Measurements from ENCODE around the gene ZNF318.
"Not testable (repeated sequence)": the region's sequence is repeated elsewhere in the genome, so short reads cannot be mapped to it uniquely, and the experiment has no call there.

Gene ZNF318, protein sequence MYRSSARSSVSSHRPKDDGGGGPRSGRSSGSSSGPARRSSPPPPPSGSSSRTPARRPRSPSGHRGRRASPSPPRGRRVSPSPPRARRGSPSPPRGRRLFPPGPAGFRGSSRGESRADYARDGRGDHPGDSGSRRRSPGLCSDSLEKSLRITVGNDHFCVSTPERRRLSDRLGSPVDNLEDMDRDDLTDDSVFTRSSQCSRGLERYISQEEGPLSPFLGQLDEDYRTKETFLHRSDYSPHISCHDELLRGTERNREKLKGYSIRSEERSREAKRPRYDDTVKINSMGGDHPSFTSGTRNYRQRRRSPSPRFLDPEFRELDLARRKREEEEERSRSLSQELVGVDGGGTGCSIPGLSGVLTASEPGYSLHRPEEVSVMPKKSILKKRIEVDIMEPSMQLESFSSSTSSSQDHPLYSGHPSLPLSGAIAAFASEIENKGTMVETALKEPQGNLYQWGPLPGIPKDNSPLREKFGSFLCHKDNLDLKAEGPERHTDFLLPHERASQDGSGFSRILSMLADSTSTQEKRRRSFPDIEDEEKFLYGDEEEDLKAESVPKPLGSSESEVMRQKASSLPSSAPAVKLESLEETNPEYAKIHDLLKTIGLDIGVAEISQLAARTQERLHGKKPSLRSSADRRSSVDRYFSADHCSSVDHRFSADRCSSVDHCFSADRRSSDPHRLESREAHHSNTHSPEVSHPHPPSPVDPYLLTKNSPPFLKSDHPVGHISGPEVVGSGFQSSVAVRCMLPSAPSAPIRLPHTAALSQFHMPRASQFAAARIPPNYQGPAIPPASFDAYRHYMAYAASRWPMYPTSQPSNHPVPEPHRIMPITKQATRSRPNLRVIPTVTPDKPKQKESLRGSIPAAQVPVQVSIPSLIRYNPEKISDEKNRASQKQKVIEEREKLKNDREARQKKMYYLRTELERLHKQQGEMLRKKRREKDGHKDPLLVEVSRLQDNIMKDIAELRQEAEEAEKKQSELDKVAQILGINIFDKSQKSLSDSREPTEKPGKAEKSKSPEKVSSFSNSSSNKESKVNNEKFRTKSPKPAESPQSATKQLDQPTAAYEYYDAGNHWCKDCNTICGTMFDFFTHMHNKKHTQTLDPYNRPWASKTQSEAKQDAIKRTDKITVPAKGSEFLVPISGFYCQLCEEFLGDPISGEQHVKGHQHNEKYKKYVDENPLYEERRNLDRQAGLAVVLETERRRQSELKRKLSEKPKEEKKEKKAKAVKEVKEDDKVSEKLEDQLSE (N-terminal part only)

DNA sequence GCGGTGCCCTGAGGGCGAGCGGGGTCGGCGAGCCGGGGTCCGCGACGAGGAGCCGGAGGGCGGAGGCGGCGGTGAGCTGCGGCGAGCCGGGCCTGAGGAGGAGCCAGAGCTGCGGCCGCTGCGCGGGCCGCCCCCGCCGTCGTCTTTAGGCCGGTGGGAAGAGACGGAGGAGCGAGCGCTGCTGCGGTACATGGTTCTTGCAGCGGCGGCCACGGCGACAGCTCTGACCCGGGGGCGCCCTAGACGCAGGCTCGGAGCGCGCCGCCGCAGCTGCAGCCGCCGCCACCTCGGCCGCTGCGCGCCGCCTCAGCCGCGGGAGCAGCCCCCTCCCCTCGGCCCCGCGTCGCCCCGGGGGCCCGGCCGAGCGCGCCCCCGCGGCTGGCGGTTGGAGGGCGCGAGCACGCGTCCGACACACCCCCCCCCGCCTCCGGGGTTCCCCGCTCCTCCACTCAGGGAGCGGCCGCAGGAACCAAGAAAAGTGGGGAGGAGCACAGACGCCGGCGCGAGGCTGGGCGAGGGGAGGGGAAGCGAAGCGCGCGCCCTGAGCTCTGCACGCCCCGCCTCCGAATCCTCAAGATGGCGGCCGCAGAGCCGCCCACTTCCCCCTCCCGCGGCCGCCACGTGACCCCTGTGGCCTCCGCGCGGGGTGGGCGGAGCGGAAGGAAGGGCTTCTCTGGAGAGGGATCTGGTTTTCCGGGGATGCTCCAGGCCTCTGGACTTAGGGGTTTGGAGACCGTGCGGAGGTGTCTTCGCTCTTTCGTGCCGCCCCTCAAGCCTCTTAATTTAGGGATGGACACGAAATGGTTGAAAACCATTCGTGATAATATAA is at the start of gene ZNF318:
Gene ZNF318, minus strand, starts transcription at position 474 of the 829 bp plus-strand sequence. Its CDS starts 282 bp downstream, at position 192.
- peak; percentile 96 for DNase-seq

DNA sequence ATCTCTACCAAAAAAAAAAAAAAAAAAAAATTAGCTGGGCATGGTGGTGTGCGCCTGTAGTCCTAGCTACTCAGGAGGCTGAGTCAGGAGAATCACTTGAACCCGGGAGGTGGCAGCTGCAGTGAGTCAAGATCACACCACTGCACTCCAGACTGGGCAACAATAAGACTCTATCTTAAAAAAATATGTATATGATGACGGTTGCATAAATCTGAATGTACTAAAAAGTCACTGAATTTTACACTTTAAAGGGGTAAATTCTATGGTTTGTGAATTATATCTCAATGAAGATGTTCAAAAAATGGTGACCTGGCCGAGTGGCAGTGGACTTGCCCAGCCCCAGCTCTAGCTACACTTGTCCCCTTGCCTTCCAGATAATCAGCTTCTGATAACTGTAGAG is 47.5 kb upstream of the ZNF318 start:
- no peak for DNase-seq

DNA sequence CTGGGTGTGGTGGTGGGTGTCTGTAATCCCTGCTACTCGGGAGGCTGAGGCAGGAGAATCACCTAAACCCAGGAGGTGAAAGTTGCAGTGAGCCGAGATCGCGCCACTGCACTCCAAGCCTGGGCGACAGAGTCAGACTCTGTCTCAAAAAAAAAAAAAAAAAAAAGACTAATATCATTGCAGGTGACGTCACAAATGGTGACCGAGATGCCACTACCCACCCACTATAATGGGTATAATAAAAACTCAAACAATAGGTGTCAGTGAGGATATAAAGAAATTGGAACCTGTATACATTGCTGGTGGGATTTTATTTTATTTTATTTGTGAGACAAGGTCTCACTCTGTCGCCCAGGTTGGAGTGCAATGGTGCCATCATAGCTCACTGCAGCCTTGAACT is 45.8 kb upstream of the ZNF318 start:
- not testable (repeated sequence) for DNase-seq

DNA sequence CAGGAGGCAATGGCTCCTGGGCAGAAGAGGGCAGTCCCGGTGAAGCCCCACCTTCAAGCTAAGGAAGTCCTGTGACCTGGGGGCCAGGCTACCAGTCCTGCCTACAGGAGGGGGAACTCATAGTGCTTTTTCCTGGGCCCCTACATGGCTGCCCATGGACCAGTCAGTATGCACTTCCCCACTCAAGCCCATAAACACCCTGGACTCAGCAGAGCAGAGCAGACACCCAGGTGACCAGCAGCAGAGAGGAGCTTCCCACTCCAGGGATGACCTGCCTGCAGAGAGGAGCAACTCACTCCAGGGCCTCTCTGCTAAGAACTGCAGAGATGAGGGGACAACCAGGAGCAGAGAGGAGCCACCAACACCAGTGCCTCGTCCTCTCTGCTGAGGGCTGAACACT is 43.6 kb upstream of the ZNF318 start:
- no peak for DNase-seq

DNA sequence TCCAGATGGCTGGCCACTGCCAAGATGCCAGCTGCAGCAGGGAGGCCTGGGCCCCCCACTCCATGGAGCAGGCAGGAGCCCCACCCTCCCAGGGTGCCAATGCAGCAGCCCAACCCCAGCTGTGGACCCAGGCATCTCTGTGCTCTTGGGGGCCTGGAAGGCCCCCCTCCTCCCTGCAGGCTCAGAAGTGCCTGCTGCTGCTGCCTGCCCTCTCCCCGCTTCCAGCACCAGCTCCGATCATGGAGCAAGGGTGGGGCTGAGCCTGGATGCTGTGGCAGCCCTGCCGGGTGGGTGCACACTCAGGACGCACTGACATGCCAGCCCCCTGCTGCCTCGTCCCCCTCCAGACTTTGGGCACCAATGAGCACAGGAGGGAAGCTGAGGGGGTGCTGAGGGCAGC is 43.1 kb upstream of the ZNF318 start:
- DNase-seq = no peak

DNA sequence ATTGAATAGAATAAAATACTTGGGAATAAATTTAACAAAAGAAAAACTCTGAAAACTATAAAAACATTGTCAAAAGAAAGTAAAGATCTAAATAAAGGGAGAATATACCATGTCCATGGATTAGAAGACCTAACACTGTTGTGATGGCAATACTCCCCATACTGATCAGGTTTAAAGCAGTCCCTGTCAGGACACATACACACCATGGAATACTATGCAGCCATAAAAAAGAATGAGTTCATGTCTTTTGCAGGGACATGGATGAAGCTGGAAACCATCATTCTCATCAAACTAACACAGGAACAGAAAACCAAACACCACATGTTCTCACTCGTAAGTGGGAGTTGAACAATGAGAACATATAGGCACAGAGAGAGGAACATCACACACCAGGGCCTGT is 41.3 kb upstream of the ZNF318 start:
- not testable (repeated sequence) for DNase-seq

DNA sequence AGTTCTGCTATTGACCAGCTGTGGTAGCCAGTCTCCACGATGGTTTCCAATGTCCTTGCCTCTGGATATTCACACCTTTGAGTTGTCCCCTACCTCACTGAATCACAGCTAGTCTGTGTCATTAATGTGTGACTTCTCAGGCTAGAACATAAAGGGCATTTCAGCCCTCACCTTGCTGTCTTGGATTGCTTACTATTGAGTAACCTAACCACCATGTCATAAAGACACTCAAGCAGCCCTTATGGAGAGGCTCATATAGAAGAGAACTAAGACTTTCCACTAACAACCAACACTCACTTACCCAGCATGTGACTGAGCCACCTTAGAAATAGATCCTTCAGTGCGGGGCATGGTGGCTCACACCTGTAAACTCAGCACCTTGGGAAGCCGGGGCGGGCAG is 38.8 kb upstream of the ZNF318 start:
- no peak for DNase-seq

DNA sequence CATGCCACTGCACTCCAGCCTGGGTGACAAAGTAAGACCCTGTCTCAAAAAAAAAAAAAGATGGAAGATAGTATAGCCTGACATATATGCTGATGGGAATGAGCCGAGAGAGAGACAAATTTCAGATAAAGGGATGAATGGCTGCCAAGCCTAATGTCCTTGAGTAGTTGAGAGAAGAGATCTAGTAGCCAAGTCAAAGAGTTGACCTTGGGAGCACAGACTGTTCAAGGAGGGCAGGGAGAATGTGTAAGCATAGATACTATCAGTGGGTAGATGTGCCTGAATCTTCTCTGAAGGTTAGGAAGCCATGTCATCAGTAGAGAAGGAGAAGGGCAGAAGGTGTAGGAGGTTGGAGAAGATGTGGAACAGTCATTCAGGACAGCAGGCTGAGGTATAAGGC is 37.8 kb upstream of the ZNF318 start:
- no peak for DNase-seq

DNA sequence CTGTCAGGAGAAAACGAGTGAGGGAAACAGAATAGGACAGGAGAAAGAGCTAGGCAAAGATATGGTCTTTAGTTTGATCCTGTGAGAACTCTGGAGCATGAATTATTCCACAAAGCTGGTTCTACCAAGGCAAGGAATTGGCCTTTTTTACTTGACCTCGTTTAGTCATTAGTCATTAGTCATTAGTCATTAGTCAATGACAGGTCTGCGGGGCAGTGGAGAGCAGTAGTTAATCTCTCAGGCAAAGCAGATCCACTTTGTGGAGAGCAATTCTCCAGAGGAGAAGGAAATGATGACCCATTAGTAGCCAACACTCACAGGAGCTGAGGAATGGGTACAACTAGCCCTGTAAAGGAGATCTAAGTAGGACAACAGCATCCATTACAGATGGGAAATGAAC is 35.9 kb upstream of the ZNF318 start:
- DNase-seq = no peak

DNA sequence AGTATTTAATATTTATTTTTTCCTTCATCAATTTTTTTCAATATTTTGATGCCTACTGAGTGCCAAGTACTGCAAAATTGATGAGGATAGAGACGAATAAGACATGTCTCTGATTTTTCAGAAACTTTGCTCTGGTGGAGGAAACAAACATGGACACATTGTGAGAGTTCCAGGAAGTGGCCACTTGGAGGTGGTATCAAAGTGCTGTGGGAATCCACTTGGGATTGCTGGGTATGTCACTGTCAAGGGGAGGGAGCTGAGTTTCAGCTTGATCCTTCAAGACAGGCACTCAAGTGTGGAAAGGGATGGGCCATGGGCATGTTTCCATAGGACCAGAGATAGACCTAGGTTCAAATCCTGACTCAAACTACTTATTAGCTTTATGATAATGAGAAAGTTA is 33.4 kb upstream of the ZNF318 start:
- no peak for DNase-seq

DNA sequence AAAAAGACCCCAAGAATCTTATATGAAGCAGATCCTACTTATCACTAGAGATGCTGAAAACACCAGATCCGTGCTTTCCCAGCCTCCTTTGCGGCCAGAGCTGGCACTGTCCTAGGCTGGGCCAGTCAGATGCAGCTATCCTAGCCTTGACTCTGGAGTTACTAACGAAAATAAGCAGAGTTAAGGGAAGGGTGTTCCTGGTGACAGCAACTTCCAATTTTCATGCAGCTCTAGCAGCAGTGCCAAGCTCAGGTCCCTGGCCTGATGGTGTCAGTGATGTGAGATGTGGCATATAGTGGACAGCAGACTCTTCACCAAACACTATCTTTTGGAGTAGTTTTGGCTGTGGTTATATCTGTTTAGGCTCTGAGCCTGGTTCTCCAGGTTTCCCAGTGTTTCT is 32.3 kb upstream of the ZNF318 start:
- DNase-seq = no peak

DNA sequence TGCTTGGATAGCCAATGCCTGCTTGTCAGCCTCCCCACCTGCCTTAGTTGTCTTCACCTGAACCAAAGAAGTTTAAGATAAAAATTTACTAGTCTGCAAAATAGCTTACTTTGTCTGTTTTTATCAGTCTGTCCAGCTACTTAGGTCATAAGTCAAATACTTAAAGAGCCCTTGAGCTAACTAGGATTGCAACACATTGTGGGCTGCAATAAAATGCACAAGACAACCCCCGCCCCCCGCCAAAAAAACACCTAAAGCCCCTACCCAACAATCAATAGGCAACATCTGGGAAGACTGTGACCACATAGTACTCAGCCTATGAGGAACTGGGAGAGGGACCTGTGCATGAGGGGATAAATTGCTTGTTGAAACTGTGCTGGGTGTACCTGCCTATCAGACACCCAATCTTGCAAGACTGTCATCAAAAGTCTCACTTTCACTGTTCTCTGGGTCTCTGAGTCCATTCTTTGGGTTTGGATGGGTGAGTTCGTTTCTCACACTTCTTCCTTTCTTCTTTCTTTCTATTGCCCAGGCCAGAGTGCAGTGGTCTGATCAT is 30.6 kb upstream of the ZNF318 start:
- DNase-seq = no peak

DNA sequence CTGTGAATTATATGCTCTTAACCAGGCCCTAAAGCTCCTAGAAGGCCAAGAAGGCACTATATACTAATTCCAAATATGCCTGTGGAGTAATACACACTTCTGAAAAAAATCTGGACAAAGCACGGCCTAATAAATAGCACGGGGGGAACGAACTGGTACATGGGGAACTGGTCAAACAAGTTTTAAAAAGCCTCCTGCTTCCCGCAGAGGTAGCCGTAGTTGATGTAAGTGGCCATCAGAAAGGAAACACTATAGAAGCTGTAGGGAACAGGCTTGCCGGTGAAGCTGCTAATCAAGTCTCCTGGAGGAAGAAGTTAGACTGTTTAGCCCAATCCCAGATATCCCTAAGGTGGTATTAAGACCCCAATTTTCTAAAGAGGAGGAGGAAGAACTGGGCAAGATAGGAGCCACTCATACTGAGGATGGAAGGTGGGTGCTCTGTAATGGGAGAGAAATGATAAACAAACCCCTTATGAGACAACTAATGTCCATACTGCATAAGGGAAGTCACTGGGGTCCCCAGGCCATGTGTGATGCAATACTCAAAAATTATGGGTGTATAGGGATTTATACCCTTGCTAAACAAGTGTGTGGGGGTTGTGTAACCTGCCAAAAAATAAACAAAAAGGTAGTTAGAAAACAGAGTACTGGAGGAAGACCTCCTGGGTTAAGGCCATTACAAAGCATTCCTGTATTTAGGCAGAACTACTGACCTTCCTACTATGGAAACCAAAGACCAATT is 27.1 kb upstream of the ZNF318 start:
- DNase-seq = no peak

DNA sequence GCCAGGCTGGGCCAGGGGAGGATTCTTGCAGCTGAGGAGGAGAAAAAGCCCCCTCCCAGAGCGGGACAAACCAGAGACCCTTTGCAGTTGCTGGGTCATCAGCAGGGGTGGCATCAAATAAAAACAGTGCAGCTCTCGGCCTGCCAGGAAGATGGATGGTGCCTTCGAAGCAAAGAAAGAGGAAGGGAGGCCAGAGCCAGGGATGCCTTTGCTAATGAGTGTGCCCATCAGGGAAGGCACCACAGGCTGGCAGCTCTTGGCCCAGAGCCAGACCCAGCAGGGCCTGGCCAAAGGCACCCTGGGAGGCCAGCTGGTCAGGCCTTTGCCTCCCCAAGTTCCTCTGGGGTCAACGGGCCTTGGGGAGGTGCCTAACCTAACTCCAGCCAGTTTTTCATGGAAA is 26.3 kb upstream of the ZNF318 start:
- no peak for DNase-seq

DNA sequence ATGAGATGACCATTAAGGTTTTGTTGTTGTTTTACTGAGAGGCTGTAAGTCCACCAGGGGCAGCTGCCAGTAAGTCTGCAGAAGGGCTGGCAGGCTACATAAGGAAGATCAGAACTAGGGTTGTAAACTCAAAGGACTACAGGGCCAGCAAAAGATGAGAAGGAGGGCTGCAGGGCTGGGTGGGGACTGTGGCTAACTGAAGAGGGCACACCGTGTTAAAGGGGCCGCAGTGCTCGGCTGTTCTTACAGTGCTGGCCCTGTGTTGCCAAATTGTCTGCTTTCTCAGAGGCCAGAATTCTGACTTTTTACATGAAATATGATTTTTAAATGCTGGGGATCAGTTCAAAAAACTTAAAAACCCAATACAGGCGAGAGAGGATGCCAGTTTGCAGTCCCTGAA is 25.5 kb upstream of the ZNF318 start:
- no peak for DNase-seq

DNA sequence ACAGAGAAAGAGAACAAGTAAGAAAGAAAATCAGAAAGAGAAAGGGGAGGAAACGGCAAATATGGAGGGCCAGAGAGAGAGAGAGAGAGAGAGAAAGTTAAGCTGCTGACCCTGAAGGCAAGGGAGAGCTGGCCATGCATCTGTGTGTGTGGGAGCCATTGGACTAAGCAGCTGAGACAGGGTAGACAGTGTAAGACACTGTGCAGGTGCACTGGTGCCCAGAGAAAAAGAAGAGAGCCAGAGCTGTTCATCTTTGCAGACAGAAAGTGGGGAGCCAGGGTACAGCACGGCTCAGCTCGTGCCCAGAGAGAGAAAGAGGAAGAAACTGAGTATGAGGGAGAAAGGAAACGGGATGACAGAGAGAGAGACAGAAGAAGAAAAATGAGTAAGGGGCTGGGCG is 24.2 kb upstream of the ZNF318 start:
- DNase-seq = no peak

DNA sequence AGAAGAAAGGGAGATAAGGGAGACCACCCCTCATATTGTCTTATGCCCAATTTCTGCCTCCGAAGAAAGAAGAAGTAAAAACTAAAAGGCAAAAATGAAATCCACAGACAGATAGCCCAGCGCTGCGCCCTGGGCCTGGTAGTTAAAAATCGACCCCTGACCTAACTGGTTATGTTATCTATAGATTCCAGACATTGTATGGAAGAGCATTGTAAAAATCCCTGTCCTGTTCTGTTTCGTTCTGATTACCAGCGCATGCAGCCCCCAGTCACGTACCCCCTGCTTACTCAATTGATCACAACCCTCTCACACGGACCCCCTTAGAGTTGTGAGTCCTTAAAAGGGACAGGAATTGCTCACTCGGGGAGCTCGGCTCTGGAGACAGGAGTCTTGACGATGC is 23.7 kb upstream of the ZNF318 start:
- DNase-seq = not testable (repeated sequence)

DNA sequence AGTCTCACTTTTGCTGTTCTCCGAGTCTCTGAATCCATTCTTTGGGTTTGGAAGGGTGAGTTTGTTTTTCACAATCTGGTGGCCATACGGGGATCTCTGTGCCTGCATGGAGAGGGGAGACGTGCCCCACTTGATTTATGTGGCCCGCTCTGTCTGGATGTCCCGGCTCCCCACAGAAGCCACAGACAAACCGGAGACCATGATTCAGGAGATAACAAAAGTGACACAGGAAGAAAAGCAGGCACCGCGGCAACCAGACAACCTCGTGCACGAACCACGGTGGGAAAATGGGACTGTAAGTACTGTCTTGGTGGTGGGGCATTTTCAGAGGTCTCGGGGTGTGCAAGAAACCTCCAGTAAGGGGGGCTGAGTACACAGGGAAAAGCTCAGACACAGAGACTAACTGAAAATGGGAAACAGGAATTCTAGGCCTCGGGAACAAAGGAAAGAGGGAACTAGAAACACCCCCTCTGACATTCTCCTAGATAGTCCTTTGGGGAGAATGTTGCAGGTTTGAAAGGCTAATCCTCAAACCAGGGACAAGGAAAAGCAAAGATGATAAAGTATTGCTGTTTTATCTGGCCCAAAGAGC is 22.1 kb upstream of the ZNF318 start:
- peak; percentile 51 for DNase-seq

DNA sequence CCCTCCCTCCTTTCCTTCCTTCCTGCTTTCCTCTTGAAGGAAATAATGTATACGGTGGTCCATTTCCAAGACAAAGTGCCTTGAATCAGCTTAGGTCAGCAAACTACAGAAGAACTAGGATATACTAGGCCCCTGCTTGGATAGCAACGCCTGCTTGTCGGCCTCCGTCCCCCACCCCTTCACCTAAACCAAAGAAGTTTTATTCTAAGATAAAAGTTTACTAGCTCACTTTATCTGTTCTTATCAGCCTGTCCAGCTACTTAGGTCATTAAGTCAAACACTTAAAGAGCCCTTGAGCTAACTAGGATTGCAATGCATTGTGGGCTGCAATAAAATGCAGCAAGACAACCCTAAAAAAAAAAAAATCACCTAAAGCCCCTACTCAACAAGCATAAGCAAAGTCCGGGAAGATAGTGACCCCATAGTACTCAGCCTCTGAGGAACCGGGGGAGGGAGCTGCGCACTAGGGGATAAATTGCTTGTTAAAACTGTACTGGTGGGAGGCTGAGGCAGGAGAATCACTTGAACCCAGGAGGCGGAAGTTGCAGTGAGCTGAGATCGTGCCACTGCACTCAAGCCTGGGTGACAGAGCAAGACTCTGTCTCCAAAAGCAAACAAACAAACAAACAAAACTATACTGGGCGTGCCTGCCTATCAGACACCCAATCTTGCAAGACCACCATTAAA is 21.4 kb upstream of the ZNF318 start:
- DNase-seq = not testable (repeated sequence)

DNA sequence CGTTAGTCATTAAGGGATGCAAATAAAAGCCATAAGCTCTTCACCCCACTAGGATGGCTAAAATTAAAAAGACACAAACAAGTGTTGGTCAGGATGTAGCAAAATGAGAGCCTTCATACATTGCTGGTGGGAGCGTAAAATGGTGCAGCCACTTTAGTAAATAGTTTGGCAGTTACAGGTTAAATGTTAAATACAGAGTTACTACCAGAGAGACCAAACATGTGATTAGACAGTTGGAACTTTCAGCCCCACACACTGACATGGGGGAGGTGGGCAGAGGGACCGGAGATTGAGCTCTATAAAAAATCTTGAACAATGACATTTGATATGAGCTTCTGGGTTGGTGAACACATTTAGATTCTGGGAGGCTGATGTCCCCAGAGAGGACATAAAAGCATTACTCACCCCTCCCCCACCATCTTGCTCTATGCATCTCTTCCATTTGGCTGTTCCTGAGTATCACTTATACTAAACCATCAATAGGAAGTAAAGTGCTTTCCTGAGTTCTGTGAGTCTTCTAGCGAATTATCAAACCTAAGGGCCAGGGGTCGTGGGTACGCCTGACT is 20.4 kb upstream of the ZNF318 start:
- no peak for DNase-seq
